Stimulated activated CD4-positive, alpha-beta T cell treated with anti-CD3 and anti-CD28 coated beads, Interleukin-15, amount 100 ng/mL, for 1 hour (primary cell): ENCODE results near the gene ABHD12.
"Not testable (repeated sequence)": the region's sequence is repeated elsewhere in the genome, so short reads cannot be mapped to it uniquely, and the experiment has no call there.

Experiments used
- DNase-seq, 2 donors: peaks; one replicate each; pipeline ENCODE4 v3.0.0-alpha.2; 2020; ENCODE audit warnings: low read depth in 1 of 2, low spot score in 1 of 2

Gene ABHD12

GRCh38 chr20:25355011-25355595 is 35.5 kb downstream of the ABHD12 start:
- DNase-seq: no peak

GRCh38 chr20:25353747-25354705 is 36.6 kb downstream of the ABHD12 start:
- no peak for DNase-seq

DNA sequence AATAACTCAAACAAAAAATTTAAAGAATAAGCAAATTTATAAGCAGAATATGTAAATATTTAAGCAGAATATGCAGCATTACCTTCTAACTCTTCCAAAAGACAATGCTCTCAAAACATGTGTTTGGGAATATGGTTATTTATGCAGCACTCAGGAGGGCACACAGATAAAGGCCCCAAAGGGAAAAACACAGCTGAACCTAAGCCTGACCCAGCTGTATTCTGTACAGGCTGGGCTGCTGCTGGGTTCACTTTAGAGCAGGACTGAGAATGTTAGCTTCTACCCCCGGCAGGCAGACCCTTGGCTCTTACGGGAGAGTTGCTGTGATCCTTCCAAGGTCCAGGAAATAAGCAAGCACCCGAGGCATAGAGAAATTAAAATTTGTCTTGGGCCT is 37.3 kb downstream of the ABHD12 start:
- no peak for DNase-seq

DNA sequence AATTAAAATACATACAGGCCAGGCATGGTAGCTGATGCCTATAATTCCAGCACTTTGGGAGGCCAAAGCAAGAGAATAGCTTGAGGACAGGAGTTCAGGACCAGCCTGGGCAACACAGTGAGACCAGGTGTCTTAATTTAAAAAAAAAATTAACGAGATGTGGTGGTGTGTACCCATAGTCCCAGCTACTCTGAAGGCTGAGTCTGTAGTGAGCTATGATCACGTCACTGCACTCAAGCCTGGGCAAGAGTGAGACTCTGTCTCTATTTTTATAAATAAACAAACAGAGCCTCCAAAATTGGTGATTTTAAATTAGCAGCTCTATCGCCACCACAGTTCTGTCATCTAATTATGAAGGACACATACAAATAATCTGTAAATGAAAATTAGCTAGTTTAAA is 37.9 kb downstream of the ABHD12 start:
- DNase-seq: no peak

GRCh38 chr20:25351024-25351360 is 39.6 kb downstream of the ABHD12 start:
- DNase-seq: no peak

GRCh38 chr20:25346349-25346748 is 44.3 kb downstream of the ABHD12 start:
- DNase-seq: no peak

DNA sequence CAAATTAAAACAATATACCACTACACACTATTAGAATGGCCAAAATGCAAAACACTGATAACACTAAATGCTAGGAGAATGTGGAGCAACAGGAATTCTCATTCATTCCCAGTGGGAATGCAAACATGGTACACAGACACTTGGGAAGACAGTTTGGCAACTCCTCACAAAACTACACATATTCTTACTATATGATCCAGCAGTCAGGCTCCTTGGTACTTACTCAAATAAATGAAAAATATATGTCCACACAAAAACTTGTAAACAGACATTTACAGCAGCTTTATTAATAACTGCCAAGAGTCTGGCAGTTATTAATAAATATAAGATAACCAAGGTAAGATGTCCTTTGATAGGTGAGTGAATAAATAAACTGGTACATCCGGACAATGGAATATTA is 44.9 kb downstream of the ABHD12 start:
- no peak for DNase-seq

GRCh38 chr20:25344634-25345033 is 46.0 kb downstream of the ABHD12 start:
- DNase-seq: no peak

- DNase-seq: no peak
Observed at GRCh38 chr20:25341716-25342680, 48.6 kb downstream of the ABHD12 start.

GRCh38 chr20:25340380-25340779 is 50.3 kb downstream of the ABHD12 start:
- DNase-seq: no peak

- DNase-seq: no peak
Observed at GRCh38 chr20:25339608-25340007, 51.0 kb downstream of the ABHD12 start.

DNA sequence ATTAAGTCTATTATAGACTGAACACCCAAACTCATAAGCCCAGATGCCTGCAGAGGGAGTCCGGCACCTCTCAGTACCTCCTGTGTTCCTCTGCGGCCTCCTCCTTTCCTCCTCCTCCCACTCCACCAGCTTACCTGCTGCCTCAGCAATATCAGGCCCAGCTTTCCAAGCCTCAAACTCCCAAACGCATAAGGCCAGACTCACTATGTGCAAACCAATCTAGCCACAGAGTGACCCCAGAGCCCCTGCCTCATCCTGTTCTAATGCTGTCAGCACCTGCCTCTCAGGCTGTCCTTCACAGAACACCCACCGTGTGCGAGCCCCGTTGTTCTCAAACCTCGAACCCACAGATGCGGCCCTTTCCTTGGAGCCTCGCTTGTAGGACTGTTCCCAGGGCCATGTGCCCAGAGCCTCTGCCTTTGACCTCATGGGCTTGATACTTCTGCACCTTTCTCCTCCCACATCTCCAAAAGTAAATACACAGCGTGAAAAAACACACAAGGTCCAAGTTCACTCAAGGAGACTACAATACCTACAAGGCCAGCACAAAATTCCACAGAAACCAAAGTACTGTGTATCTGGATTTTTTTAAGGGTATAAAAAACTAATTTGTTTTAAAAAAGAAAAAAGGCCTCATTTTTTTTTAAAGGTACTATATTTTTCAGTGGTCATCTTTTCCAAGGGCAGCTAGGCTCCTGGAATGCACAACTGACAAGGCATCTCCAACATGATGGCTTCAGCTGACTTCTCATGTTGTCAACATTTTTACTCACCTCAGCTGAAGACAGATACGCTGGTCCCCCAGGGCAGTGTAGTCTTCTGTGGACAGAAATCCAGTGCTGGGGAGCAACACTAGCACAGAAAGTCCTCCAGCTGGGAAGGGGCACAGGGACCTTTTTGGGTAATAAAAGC is 52.3 kb downstream of the ABHD12 start:
- DNase-seq: no peak

DNA sequence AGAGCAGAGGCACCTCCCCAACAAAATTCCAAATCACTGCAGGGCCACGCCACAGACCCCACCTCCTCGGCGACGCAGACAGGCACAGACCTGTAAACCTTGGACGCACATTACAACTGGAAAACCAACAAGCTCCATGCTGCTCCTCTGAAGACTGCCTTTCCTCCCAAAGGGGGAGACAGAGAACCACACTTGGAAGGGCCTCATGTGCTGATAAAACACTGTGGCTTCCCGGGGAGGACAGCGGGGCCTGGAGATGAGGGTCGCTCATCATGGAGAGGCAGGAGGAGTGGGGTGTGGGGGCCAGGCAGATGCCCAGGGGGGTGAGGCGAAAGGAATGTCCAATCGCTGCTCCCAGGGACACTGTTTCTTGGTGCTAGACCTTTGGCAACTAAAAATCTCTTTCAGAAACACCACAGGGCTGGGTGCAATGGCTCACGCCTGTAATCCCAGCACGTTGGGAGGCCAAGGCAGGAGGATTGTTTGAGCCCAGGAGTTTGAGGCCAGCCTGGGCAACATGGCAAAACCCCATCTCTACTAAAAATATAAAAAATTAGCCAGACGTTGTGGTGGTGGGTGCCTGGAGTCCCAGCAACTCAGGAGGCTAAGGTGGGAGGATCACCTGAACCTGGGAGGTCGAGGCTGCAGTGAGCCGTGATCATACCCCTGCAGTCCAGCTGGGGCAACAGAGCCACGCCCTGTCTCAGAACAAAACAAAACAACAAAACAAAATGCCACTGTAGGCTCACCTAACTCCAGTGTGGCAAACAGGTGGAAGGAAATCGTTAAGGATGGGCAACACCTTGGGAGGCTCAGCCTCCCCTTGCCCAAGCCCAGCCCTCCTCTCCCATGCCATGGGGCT is 53.8 kb downstream of the ABHD12 start:
- DNase-seq: no peak

DNA sequence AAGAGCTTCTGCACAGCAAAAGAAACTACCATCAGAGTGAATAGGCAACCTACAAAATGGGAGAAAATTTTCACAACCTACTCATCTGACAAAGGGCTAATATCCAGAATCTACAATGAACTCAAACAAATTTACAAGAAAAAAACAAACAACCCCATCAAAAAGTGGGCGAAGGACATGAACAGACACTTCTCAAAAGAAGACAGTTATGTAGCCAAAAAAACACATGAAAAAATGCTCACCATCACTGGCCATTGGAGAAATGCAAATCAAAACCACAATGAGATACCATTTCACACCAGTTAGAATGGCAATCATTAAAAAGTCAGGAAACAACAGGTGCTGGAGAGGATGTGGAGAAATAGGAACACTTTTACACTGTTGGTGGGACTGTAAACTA is 55.7 kb downstream of the ABHD12 start:
- DNase-seq: not testable (repeated sequence)

- no peak for DNase-seq
Observed at GRCh38 chr20:25328954-25329498, 61.6 kb downstream of the ABHD12 start.

GRCh38 chr20:25327521-25328235 is 63.0 kb downstream of the ABHD12 start:
- DNase-seq: no peak

DNA sequence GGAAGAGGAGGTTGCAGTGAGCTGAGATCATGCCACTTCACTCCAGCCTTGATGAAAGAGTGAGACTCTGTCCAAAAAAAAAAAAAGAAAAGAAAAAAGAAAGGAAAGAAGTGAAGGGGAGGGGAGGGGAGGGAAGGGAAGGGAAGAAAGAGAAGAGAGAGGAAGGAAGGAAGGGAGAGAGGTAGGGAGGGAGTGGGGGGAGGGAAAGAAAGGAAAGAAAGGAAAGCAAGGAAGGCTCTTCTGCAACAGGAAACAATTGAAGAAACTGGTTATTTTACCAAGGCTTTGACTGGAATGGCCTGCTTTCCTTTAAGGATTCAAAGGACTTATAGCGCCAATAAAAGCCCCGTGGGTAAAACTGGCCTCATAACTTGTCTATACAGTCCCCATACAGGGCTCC is 64.6 kb downstream of the ABHD12 start:
- no peak for DNase-seq

- DNase-seq: no peak
Observed at GRCh38 chr20:25325073-25325472, 65.6 kb downstream of the ABHD12 start.

DNA sequence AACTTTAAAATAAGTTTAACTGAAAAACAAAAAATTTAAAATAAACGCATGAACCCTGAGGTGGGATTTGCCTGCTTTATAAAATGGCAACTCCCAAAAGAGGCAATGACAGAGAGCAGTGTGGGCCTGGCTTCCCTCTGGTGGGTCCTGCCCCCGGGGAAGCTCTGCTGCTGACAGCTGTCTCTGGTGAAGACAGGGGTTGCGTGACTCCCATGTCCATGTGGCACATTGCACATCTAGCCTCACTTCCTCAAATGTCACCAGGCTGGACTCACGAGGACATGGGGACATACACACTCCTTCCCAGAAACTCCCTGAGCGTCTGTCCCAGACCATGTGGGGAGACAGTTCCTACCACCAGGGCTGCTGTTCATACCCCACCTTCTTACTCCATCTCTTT is 66.2 kb downstream of the ABHD12 start:
- no peak for DNase-seq
